ENCODE measurements around the gene GIMAP7.
"Not testable (repeated sequence)": the region's sequence is repeated elsewhere in the genome, so short reads cannot be mapped to it uniquely, and the experiment has no call there.

GIMAP7 gene

DNA sequence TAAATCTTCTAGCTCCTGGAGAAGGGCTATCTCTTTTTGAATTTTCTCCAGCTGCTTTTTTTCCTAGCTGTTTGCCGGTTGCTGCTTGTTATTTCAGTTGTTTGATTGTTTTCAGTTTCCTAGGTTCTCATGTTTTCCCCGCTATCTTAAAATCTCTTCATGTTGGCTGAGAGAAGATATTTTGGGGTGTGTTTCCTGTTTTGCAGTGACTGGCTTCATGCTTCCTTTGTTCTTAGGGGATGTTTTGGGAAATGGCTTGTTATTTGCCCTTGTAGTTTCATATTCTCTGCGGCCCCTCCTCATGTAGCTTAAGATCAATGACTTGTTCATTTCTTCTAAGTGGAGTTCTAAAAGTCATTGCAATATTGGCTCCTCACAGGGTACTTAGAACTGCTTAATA lies 30.6 kb upstream of the GIMAP7 start:
- not testable (repeated sequence) for H3K27me3 ChIP-seq (ENCODE audit: insufficient read depth, low read length); H3K36me3 ChIP-seq (ENCODE audit: insufficient read depth, low read length); H3K4me1 ChIP-seq (ENCODE audit: insufficient read depth, low read length); H3K9me3 ChIP-seq (ENCODE audit: low read length); H3K4me3 ChIP-seq (ENCODE audit: low read length); H2AFZ ChIP-seq (ENCODE audit: low read depth, low read length)

DNA sequence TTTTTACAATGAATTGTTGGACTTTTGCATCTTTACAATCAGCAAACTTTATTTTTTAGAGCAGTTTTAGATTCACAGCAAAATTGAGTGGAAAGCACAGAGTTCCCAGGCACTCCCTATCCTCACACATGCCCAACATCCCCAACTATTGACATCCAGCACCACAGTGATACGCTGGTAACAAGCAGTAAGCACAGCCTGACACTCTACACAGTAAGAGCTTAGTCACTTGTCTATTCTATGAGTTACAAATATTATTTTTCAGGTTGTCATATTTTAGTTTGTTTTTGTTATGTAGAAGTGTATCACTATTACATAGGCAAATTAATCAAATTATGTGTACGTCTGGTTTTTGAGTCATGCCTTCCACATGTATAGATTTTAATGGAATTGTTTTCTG lies 27.0 kb upstream of the GIMAP7 start:
- Histone ChIP-seq H3K36me3 (ENCODE audit: insufficient read depth, low read length) (no peaks in the 10 kb centered on the region), H3K9me3 (ENCODE audit: low read length) (no peaks in the 10 kb centered on the region), H3K4me1 (ENCODE audit: insufficient read depth, low read length) (no peaks in the 10 kb centered on the region), H2AFZ (ENCODE audit: low read depth, low read length) (no peak overlapping the region), H3K4me3 (ENCODE audit: low read length) (no peak overlapping the region), H3K27me3 (ENCODE audit: insufficient read depth, low read length) (no peaks in the 10 kb centered on the region)

DNA sequence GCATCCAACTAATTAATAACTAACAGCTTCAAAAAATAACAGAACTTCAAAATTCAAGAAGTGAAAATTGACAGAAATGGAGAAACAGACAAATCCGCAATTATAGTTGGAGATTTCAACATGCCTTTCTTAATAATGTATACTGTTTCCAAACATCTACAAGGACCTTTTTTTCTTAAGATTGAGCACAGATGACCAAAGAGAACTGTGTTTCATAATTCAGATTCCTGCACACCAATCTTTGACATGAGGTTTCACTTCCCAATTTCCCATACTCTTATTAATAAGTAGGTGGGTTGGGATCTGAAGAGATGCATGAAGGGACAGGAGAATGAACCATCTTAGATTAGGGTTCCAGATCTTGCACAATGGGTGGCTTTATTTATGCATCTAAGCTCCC lies 24.9 kb upstream of the GIMAP7 start:
- Histone ChIP-seq H3K27me3 (ENCODE audit: insufficient read depth, low read length) (no peaks in the 10 kb centered on the region), H2AFZ (ENCODE audit: low read depth, low read length) (no peak overlapping the region), H3K9me3 (ENCODE audit: low read length) (no peaks in the 10 kb centered on the region), H3K4me1 (ENCODE audit: insufficient read depth, low read length) (no peaks in the 10 kb centered on the region), H3K36me3 (ENCODE audit: insufficient read depth, low read length) (no peaks in the 10 kb centered on the region), H3K4me3 (ENCODE audit: low read length) (no peak overlapping the region)

DNA sequence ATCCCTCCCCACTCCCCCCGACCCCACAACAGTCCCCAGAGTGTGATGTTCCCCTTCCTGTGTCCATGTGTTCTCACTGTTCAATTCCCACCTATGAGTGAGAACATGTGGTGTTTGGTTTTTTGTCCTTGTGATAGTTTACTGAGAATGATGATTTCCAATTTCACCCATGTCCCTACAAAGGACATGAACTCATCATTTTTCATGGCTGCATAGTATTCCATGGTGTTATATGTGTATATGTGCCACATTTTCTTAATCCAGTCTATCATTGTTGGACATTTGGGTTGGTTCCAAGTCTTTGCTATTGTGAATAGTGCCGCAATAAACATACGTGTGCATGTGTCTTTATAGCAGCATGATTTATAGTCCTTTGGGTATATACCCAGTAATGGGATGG lies 21.2 kb upstream of the GIMAP7 start:
- H3K4me3 ChIP-seq (ENCODE audit: low read length); H3K36me3 ChIP-seq (ENCODE audit: insufficient read depth, low read length); H3K9me3 ChIP-seq (ENCODE audit: low read length): not testable (repeated sequence)

DNA sequence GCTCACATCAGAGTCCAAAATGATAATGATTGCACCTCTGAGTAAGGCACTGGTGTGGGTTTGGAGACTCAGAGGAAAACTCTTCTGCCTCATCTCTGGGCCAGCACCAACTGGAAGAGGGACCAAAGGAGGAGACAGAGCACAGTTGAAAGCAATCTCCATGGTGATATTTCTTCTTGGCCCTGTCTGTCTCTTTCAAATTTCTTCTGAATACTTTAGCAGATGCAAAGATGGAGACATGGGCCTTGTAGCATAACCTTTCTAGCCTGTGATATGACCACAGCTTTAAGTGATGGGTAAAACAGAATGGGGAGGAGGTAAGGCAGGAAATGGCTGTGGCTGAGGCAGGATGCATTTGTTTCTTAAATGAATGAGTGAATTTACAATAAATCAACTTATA lies 12.2 kb upstream of the GIMAP7 start:
- Histone ChIP-seq H3K9me3 (ENCODE audit: low read length) (no peaks in the 10 kb centered on the region), H3K36me3 (ENCODE audit: insufficient read depth, low read length) (no peaks in the 10 kb centered on the region), H2AFZ (ENCODE audit: low read depth, low read length) (no peak overlapping the region), H3K4me3 (ENCODE audit: low read length) (no peak overlapping the region), H3K4me1 (ENCODE audit: insufficient read depth, low read length) (no peaks in the 10 kb centered on the region), H3K27me3 (ENCODE audit: insufficient read depth, low read length) (no peaks in the 10 kb centered on the region)

More for the DNA sequence above, 21.2 kb upstream of the GIMAP7 start:
- H2AFZ ChIP-seq (ENCODE audit: low read depth, low read length); H3K4me1 ChIP-seq (ENCODE audit: insufficient read depth, low read length); H3K27me3 ChIP-seq (ENCODE audit: insufficient read depth, low read length): not testable (repeated sequence)

DNA sequence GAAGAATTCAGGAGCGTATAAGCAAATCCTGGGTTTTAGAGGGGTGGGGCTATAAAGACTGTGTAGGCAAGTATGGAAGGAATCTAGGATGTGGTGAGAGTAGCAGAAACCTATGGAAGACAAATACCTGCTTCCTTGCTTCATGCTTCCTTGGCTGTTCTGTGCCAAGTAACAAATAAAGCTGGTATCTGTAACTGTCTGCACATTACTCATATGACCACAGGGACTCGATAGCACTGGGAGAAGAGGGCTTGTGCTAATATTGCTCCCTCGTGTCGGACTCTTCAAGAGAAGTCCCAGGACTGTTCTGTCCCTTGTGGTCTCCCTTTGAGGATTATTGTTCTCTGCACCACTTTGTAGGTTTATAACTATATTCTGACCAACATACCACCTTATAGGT lies 11.5 kb upstream of the GIMAP7 start:
- Histone ChIP-seq H2AFZ (ENCODE audit: low read depth, low read length) (no peak overlapping the region), H3K27me3 (ENCODE audit: insufficient read depth, low read length) (no peaks in the 10 kb centered on the region), H3K9me3 (ENCODE audit: low read length) (no peaks in the 10 kb centered on the region), H3K36me3 (ENCODE audit: insufficient read depth, low read length) (no peaks in the 10 kb centered on the region), H3K4me3 (ENCODE audit: low read length) (no peak overlapping the region), H3K4me1 (ENCODE audit: insufficient read depth, low read length) (no peaks in the 10 kb centered on the region)

DNA sequence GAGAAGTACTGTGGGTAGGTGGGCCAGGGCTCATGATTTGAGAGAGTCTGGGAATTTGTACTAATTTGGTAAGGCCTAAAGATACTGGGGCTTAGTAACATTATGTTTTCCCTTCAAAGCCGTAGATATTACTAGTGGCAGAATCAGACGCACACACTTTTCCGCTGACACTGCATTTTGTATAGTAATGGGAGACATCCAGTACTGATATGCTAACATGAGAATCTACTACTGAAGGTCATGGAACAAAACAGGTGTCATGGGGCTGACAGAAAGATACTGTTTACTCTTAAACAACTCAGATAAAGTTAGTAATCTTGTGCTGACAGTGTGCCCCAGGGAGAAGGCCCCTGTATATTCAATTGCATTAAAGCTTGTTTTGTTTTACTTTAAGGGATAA lies 11.1 kb upstream of the GIMAP7 start:
- Histone ChIP-seq H3K27me3 (ENCODE audit: insufficient read depth, low read length) (no peaks in the 10 kb centered on the region), H3K4me1 (ENCODE audit: insufficient read depth, low read length) (no peaks in the 10 kb centered on the region), H3K4me3 (ENCODE audit: low read length) (no peak overlapping the region), H3K36me3 (ENCODE audit: insufficient read depth, low read length) (no peaks in the 10 kb centered on the region), H2AFZ (ENCODE audit: low read depth, low read length) (no peak overlapping the region), H3K9me3 (ENCODE audit: low read length) (no peaks in the 10 kb centered on the region)

DNA sequence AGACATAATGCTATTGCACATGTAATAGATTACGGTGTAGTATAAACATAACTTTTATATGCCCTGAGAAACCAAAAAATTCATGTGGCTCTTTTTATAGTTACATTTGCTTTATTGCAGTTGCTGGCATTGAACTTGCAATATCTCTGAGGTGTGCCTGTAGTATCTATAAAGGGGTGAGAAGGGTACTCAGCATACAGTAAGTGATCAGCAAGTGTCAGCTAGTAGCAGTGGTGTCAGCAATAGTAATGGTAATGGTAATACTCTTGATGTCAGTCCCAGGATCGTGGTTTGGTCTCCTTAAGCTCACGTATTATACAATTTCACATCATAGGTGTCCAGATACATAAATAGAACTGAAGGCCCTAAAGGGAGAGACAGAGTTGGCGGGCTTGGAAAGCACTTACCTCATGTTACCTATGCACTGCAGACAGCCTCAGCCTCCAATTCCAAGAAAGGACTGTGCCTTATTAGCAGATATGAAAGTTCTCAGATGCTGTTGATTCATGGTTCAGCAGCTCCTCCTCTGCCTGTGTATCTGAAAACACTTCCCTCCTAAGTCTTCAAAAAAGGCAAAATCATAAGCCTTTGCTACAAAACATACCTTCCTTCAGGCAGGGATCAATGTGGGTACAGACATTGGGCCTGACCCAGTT lies 6.6 kb upstream of the GIMAP7 start:
- no peaks in the 10 kb centered on the region for H3K4me1 ChIP-seq (ENCODE audit: insufficient read depth, low read length)
- no peaks in the 10 kb centered on the region for H3K36me3 ChIP-seq (ENCODE audit: insufficient read depth, low read length)
- no peak overlapping the region for H3K4me3 ChIP-seq (ENCODE audit: low read length)
- no peaks in the 10 kb centered on the region for H3K9me3 ChIP-seq (ENCODE audit: low read length)
- H2AFZ ChIP-seq (ENCODE audit: low read depth, low read length): no peak overlapping the region
- no peaks in the 10 kb centered on the region for H3K27me3 ChIP-seq (ENCODE audit: insufficient read depth, low read length)

DNA sequence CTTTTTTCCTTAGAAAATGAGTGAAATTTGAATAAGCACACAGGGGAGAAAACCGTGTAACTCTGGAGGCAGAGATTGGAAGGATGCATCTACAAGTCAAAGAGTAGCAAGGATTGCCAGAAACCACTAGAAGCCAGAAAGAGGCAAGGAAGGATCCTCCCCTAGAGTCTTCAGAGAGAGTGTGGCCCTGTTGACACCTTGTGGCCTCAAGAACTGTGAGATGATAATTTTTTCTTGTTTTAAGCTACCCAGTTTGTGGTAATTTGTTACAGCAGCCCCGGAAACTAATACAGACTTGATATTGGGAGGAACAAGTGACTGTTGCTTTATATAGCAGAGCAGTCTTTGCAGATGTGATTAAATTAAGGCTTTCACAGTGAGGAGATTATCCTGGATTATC lies 3.6 kb upstream of the GIMAP7 start:
- Histone ChIP-seq H3K36me3 (ENCODE audit: insufficient read depth, low read length) (no peaks in the 10 kb centered on the region), H3K27me3 (ENCODE audit: insufficient read depth, low read length) (peaks cover 3% of the 10 kb centered on the region), H3K4me1 (ENCODE audit: insufficient read depth, low read length) (no peaks in the 10 kb centered on the region), H2AFZ (ENCODE audit: low read depth, low read length) (no peak overlapping the region), H3K4me3 (ENCODE audit: low read length) (no peak overlapping the region), H3K9me3 (ENCODE audit: low read length) (no peaks in the 10 kb centered on the region)

DNA sequence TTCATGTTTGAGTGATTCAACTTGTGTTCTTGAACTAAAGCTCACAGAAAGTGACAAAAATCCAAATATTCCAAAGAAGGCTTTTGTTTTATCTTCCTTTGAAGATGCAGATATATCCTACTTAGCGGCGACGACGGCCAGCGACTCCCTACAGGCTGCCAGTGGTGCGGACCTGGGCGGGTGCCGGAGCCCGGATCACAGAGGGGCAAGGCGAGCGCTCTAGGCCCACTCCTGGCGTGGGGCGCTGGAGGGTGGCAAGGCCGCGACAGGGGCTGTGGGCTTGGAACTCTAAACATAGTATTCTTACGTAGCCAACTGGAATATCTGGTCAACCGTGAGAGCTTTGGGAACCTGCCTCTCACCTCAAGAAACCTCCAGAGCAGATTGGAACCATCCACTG lies 914 bp upstream of the GIMAP7 start:
- no peaks in the 10 kb centered on the region for H3K4me1 ChIP-seq (ENCODE audit: insufficient read depth, low read length)
- H3K4me3 ChIP-seq (ENCODE audit: low read length): no peak overlapping the region
- no peaks in the 10 kb centered on the region for H3K9me3 ChIP-seq (ENCODE audit: low read length)
- H2AFZ ChIP-seq (ENCODE audit: low read depth, low read length): no peak overlapping the region
- no peaks in the 10 kb centered on the region for H3K36me3 ChIP-seq (ENCODE audit: insufficient read depth, low read length)
- H3K27me3 ChIP-seq (ENCODE audit: insufficient read depth, low read length): peaks cover 5% of the 10 kb centered on the region

DNA sequence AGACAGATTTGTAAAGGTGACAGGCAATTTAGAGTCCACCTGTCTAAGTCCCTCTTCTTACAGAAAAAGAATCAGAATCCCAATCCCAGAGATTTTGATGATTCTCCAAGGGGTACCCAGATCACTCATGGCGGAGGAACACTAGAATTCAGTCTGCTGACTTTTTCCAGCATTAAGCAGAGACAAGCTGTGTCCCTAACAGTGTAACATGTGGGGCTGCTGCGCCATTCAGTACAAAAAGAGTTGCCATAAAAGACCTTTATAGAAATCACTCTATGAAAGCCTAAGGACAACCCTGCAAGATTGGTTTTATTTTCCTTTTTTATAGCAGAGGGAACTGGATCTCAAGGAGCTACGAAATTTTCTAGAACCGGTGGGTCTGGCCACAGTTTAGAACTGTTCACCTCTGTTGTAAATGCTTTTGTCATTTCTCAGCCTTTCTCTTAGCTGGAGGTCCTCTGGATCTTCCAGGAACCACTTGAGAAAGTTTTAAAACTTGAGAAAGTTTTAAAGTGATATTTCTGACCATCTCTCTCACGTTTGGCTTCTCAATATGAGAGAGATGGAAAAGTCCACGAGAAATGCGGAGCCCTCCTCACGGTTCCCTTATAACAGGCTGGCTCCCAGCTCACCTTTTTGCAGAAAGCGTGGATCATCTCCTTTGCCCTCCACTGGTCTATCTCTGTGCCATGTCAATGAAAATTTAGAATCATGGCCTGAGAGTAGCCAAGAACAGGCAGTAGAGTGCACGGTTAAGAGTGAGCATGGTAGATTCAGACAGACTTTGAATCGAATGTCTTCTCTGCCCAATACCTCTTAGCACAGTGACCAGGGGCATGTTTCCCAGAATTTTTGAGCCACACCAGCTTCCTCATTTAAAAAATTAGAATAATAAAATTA lies 826 bp downstream of the GIMAP7 start:
- no peak overlapping the region for H3K4me3 ChIP-seq (ENCODE audit: low read length)
- no peaks in the 10 kb centered on the region for H3K36me3 ChIP-seq (ENCODE audit: insufficient read depth, low read length)
- peaks cover 5% of the 10 kb centered on the region for H3K27me3 ChIP-seq (ENCODE audit: insufficient read depth, low read length)
- H3K9me3 ChIP-seq (ENCODE audit: low read length): no peaks in the 10 kb centered on the region
- no peak overlapping the region for H2AFZ ChIP-seq (ENCODE audit: low read depth, low read length)
- H3K4me1 ChIP-seq (ENCODE audit: insufficient read depth, low read length): no peaks in the 10 kb centered on the region

DNA sequence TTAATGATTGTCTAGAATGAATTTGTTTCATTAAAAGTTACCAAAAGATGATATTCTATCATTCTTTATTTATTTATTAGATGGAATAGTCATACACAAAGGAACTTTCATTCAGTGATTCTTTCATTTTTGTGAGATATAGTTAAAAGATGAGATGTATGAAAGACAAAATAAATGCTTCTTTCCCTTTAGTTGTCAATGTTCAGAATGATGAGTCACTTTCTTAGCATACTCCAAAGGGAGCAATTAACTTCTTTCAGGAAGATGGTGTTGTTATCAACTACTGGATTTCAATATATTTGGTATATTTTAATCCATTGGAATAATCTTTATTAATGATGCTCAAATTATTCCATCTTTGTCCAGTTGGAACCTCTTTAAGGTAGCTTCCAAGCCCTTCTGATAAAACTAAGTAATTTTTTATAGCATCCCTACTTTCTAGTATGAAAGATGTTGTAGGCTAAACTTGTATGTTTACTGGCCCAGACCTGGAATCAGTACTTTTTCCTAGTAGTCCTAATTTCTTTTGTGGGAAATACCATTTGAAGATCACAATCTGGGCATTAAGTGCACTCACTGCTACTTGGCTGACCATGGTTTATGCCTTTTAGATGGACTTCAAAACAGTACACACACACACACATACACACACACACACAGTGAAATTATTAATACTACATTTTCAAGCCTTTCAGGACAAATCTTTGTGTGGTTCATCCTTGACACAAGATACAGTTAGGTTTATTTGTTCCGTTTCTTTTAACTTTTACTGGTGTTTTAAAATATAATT lies 2.5 kb downstream of the GIMAP7 start:
- no peaks in the 10 kb centered on the region for H3K9me3 ChIP-seq (ENCODE audit: low read length)
- peaks cover 5% of the 10 kb centered on the region for H3K27me3 ChIP-seq (ENCODE audit: insufficient read depth, low read length)
- no peak overlapping the region for H2AFZ ChIP-seq (ENCODE audit: low read depth, low read length)
- no peaks in the 10 kb centered on the region for H3K4me1 ChIP-seq (ENCODE audit: insufficient read depth, low read length)
- no peaks in the 10 kb centered on the region for H3K36me3 ChIP-seq (ENCODE audit: insufficient read depth, low read length)
- no peak overlapping the region for H3K4me3 ChIP-seq (ENCODE audit: low read length)

DNA sequence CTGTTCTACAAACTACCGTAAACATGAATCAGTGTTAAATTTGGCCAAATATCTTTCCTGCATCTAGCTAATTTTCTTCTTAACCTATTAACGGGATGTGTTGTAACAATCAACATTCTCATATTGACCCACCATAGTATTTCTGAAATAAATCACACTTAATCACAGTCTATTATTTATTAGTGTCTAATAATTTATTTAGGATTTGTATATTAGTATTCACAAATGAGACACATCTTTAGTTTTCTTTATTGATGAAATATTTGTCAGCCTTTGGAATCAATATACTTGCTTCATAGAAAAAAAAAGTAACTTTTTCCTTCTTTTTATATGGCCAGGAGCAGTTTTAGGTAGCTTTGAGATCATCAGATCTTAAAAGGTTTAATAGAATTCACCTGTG lies 4.6 kb downstream of the GIMAP7 start:
- no peak overlapping the region for H3K4me3 ChIP-seq (ENCODE audit: low read length)
- H3K36me3 ChIP-seq (ENCODE audit: insufficient read depth, low read length): no peaks in the 10 kb centered on the region
- no peaks in the 10 kb centered on the region for H3K4me1 ChIP-seq (ENCODE audit: insufficient read depth, low read length)
- peaks cover 5% of the 10 kb centered on the region for H3K27me3 ChIP-seq (ENCODE audit: insufficient read depth, low read length)
- H3K9me3 ChIP-seq (ENCODE audit: low read length): no peaks in the 10 kb centered on the region
- no peak overlapping the region for H2AFZ ChIP-seq (ENCODE audit: low read depth, low read length)

Measured in neuron (in vitro differentiated cells).